Adrenal gland (tissue), 5 donors: ENCODE measurements around the gene ARMH1.

Experiments
- CTCF ChIP-seq, 6 experiments: fragments of 450-650 bp in 4 of 6; fragments of 200-600 bp in 2 of 6; sonication (generic) in 1 of 6; IDR thresholded peaks; 1 replicate in 5 of 6; 2 replicates in 1 of 6; pipeline versions ENCODE4 v1.5.1 to v1.8.0; 2016 to 2021; ENCODE audit warnings: antibody characterized with exemption in 6 of 6, mild to moderate bottlenecking in 2 of 6, moderate library complexity in 1 of 6
- POLR2A ChIP-seq, 2 donors: fragments of 450-650 bp; IDR thresholded peaks; one replicate each; pipeline ENCODE4 v1.6.1; 2017; ENCODE audit warnings: antibody characterized with exemption in 2 of 2, mild to moderate bottlenecking in 2 of 2, moderate library complexity in 1 of 2
- donor health status: DM: no; HTN: no; CAD: no.

DNA sequence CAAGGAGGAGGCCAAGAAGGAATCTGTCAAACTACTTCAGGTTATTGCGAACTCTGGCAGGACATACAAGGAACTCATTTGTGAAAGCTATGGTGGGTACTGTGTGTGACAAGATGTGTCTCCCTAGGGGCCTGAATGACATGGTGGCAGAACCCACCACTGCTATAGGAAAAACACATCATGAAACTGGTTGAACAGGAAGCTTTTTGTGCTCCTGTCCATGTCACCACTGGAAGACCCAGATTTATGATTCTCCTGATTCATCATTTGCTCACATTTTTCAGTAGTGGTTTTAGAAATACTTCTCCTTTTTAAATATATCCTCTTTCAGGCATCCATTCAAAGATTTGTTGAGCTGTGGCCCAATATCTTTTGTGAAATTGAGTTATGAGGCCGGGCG lies 23.6 kb downstream of the ARMH1 start:
- TF ChIP-seq POLR2A (IDR thresholded peaks at IDR 0.05), result no peak
- TF ChIP-seq CTCF (IDR thresholded peaks at IDR 0.05), result no peak
